Ovary (tissue), 9 donors: Measurements from ENCODE around the gene SECISBP2L. TPM values are rescaled to one million over a fixed set of nuclear protein-coding genes. Genes with fewer than 3 reads are reported as not detected.

Experiments
- DNase-seq, 5 donors: peaks; one replicate each; pipeline ENCODE4 v3.0.0-alpha.2; 2019 to 2020
- H3K27ac ChIP-seq, 2 donors: fragments of 200-600 bp; one replicate each; pipeline versions ENCODE4 v1.5.1 to v1.8.0; 2019 to 2022
- H3K27me3 ChIP-seq: fragments of 200-600 bp; one replicate; pipeline ENCODE4 v1.8.0; 2022
- H3K36me3 ChIP-seq: fragments of 200-600 bp; sonication (generic); one replicate; pipeline ENCODE4 v1.5.1; 2019
- H3K4me1 ChIP-seq: one replicate; pipeline ENCODE4 v1.8.1; 2013; ENCODE audit warnings: mild to moderate bottlenecking, moderate library complexity; ENCODE audit not compliant: insufficient read depth
- H3K4me3 ChIP-seq: fragments of 200-600 bp; sonication (generic); one replicate; pipeline ENCODE4 v1.5.1; 2017
- H3K9me3 ChIP-seq, 2 donors: fragments of 200-600 bp in 1 of 2; sonication (generic) in 1 of 2; one replicate each; pipeline versions ENCODE4 v1.5.1 to v1.8.1; 2013 to 2019; ENCODE audit warnings: mild to moderate bottlenecking in 1 of 2, moderate library complexity in 1 of 2
- EP300 ChIP-seq: sonication (generic); formaldehyde crosslinking; IDR thresholded peaks from one replicate; pipeline ENCODE4 v1.6.1; 2017; ENCODE audit warnings: antibody characterized with exemption
- POLR2A ChIP-seq: fragments of 450-650 bp; IDR thresholded peaks from one replicate; pipeline ENCODE4 v1.6.1; 2017; ENCODE audit warnings: antibody characterized with exemption, mild to moderate bottlenecking, moderate library complexity
- WGBS, 3 donors: extraction: QIAGEN DNeasy Blood & Tissue Kit in 1 of 3; methylation state at CpG; one replicate each; pipeline versions ENCODE4 v1.1.5 to v1.1.7; 2013 to 2017; 5-methylcytosine and 5-hydroxymethylcytosine counted together
- intact Hi-C, 4 donors: fragments of 100-400 bp; cut with DNase I; formaldehyde crosslinking; loops; one replicate each; pipeline versions ENCODE4 v1.11.0 to v1.15.1; 2022 to 2023
- polyA plus RNA-seq, 2 donors: library from polyadenylated mRNA; stranded (reverse); fragments of 200-250 nt in 1 of 2; fragments of 350-450 nt in 1 of 2; fragmentation: Illumina TruSeq in 1 of 2; extraction: RNeasy Lipid Tissue Mini Kit (QIAGEN cat#74804) in 1 of 2; gene quantifications; one replicate each; pipeline ENCODE4 v1.2.3, GENCODE V29; 2013 to 2014
- total RNA-seq, 7 donors: library from RNA; depleted of rRNA in 2 of 7; stranded (reverse); fragments of >200 nt in 2 of 7; fragmentation: NEBNext Ultra II Directional in 3 of 7; extraction: Animal tissue kit (Norgen Biotek cat#: 25700) in 3 of 7; gene quantifications; one replicate each; pipeline versions ENCODE4 v1.1.0 to v1.2.4, GENCODE V29; 2016 to 2023
- TF ChIP-seq, protein P1 (sequence below), 3 donors: fragments of 450-650 bp in 2 of 3; fragments of 200-600 bp in 1 of 3; IDR thresholded peaks; one replicate each; pipeline versions ENCODE4 v1.5.1 to v1.8.0; 2016 to 2022; ENCODE audit warnings: antibody characterized with exemption in 3 of 3, mild to moderate bottlenecking in 1 of 3
- donor health status: DM: no; HTN: no; CAD: no; lungs with moderate emphysema.
- donor health status: DM: no; HTN: no; CAD: no.
- donor health status: Bipolar disorder and iron deficiency.
- donor health status: DM: yes; HTN: yes; CAD: no.
- donor health status: DM: no; HTN: no; CAD: no.
- donor health status: DM: yes; HTN: yes; CAD: no.

SECISBP2L gene
- total and polyA plus RNA-seq, 9 donors = 13.1 to 47.0 (median 37.9) TPM

DNA sequence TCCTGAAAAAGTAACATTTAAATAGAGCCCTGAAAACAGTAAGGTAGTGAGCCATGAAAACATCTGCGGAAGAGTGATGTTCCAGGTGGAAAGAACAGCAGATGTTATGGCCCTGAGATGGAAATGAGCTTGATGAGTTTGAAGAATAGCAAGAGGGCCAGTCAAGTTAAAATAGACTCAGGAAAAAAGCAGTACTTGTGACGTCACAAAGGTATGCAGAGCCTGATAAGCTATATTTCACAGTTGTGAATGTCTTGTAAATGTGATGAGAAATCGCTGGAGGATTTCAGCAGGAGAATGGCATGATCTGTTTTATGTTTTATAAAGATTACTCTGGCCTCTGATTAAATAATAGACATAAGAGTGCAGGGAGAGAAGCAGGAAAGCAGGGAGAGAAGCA lies 18.6 kb upstream of the SECISBP2L start:
- intact Hi-C loops = no loop called here
- Histone ChIP-seq H3K4me3 (no peak overlapping the region), H3K27ac (no peak overlapping the region), H3K9me3 (no peaks in the 10 kb centered on the region), H3K27me3 (no peaks in the 10 kb centered on the region), H3K36me3 (no peaks in the 10 kb centered on the region), H3K4me1 (no peaks in the 10 kb centered on the region)
- no peak for DNase-seq
- no peak for TF ChIP-seq EP300
- TF ChIP-seq POLR2A = no peak
- TF ChIP-seq, protein P1, sequence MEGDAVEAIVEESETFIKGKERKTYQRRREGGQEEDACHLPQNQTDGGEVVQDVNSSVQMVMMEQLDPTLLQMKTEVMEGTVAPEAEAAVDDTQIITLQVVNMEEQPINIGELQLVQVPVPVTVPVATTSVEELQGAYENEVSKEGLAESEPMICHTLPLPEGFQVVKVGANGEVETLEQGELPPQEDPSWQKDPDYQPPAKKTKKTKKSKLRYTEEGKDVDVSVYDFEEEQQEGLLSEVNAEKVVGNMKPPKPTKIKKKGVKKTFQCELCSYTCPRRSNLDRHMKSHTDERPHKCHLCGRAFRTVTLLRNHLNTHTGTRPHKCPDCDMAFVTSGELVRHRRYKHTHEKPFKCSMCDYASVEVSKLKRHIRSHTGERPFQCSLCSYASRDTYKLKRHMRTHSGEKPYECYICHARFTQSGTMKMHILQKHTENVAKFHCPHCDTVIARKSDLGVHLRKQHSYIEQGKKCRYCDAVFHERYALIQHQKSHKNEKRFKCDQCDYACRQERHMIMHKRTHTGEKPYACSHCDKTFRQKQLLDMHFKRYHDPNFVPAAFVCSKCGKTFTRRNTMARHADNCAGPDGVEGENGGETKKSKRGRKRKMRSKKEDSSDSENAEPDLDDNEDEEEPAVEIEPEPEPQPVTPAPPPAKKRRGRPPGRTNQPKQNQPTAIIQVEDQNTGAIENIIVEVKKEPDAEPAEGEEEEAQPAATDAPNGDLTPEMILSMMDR (IDR thresholded peaks at IDR 0.05) = no peak
- 58 to 63% (median 59%) methylated on average over 3 of the region's 3 CpGs for WGBS, 3 donors

DNA sequence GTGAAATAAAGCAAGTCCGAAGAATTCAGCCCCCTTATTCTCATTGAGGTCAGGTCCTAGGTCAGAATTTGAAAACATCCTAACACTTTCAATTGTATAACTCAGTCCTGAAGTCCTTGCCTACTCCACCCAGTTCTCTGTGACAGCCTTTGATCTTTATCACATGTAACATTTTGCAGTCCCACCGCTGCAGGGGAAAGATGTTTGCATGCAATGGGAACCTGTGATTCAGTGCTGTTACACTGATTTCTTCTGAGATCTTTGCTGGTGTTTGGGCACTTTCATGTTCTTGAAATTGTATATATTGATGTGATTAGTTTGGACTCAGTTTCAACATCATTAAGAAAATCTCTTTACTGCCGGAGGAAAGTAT lies 18.0 kb upstream of the SECISBP2L start:
- H3K4me1 ChIP-seq = no peaks in the 10 kb centered on the region
- H3K27ac ChIP-seq = no peak overlapping the region
- H3K9me3 ChIP-seq = no peaks in the 10 kb centered on the region
- no peak overlapping the region for H3K4me3 ChIP-seq
- WGBS, 3 donors = 58 to 66% (median 63%) methylated on average over 3 of the region's 3 CpGs
- H3K27me3 ChIP-seq = no peaks in the 10 kb centered on the region
- TF ChIP-seq POLR2A (no peak), EP300 (no peak)
- TF ChIP-seq, protein P1 (IDR thresholded peaks at IDR 0.05) = no peak
- intact Hi-C loops = no loop called here
- H3K36me3 ChIP-seq = no peaks in the 10 kb centered on the region
- no peak for DNase-seq

DNA sequence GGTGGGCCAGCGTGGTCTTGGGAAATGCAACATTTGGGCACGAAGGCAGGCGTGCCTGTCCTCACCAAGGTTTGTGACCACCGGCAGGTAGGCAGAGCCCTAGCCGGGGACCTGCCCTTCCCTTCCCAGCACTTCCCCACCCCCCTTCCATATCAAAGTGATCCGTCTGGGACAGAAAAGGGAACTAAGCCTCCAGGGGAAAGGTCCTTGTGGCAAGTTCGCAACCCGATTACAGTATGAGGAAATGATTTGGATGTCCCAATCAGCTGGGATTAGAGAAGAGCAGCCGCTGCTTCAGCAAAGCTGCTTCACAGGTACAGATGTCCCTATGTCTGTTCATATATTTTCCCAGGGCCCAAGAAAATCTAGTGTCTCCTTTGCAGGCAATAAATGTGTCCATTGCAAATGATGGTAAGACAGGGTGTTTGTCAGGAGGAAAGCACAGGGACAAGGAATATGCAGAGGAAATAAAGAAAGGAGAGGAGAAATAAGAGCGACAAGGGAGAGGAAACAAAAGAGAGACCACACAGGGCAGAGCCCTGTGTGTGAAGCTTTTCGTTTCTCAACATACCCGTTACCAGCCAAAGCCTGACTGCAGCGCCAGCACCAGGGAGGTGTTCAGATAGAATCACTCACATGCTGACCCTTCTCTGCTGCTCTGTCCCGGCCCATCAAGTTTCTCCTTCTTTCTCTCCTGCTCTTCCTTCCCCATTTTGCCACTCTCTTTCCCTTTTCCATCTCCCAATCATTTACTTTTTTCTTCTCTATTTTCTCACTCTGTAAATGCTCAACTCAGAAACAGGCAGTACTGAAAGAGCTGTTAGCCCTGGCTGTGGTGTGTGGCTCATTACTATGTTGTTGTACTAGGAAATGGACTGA lies 17.4 kb upstream of the SECISBP2L start:
- no peak for DNase-seq
- H3K27ac ChIP-seq = no peak overlapping the region
- intact Hi-C loops = no loop called here
- H3K27me3 ChIP-seq = no peaks in the 10 kb centered on the region
- TF ChIP-seq, protein P1 (IDR thresholded peaks at IDR 0.05) = no peak
- TF ChIP-seq EP300 = no peak
- TF ChIP-seq POLR2A = no peak
- WGBS, 3 donors = 61 to 68% (median 63%) methylated on average over 14 of the region's 14 CpGs
- no peaks in the 10 kb centered on the region for H3K4me1 ChIP-seq
- no peaks in the 10 kb centered on the region for H3K9me3 ChIP-seq
- H3K4me3 ChIP-seq = no peak overlapping the region
- no peaks in the 10 kb centered on the region for H3K36me3 ChIP-seq

DNA sequence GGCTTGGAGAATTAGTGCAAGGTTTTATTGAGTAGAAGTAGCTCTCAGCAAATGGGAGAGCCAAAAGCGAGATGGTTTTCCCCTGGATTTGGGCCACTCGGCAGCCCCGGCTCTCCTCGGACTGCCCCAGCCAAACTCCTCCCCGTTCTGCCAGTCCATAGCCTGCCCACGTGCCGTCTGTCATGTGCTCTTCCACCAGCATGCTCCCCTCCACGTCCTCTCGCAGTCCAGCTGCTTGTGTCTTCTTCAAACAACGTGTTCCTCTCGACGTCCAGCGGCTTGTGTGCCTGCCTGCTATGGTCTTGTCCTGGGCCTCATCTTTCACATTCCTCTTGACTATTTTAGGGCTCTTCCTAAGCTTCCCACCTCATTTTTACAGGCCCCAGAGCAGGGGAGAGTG lies 16.7 kb upstream of the SECISBP2L start:
- no peaks in the 10 kb centered on the region for H3K36me3 ChIP-seq
- H3K9me3 ChIP-seq = no peaks in the 10 kb centered on the region
- WGBS, 3 donors = 65 to 75% (median 66%) methylated on average over 13 of the region's 13 CpGs
- no peak for DNase-seq
- intact Hi-C loops = no loop called here
- H3K27ac ChIP-seq = no peak overlapping the region
- TF ChIP-seq POLR2A (no peak), EP300 (no peak)
- TF ChIP-seq, protein P1 (IDR thresholded peaks at IDR 0.05) = no peak
- H3K4me1 ChIP-seq = no peaks in the 10 kb centered on the region
- H3K4me3 ChIP-seq = no peak overlapping the region
- H3K27me3 ChIP-seq = no peaks in the 10 kb centered on the region
